Osteoblast (primary cell): ENCODE measurements around the gene RHAG. TPM values are rescaled to one million over a fixed set of nuclear protein-coding genes. Genes with fewer than 3 reads are reported as not detected.

ENCODE experiments used
- DNase-seq: peaks from one replicate; pipeline ENCODE4 v3.0.0; 2011; ENCODE audit warnings: low spot score, mixed read lengths; ENCODE audit not compliant: insufficient read length; ENCODE audit errors: missing footprints
- H2AFZ ChIP-seq: 2 replicates; pipeline ENCODE4 v1.6.0; 2011; ENCODE audit warnings: mild to moderate bottlenecking, low read length
- H3K27ac ChIP-seq: 2 replicates; pipeline ENCODE4 v1.5.1; 2011; ENCODE audit warnings: mild to moderate bottlenecking, low read depth, low read length, moderate library complexity
- H3K27me3 ChIP-seq: 2 replicates; pipeline ENCODE4 v1.6.0; 2012; ENCODE audit warnings: mild to moderate bottlenecking, control low read depth, inconsistent platforms, low read length, moderate library complexity; ENCODE audit not compliant: insufficient read depth
- H3K36me3 ChIP-seq: 2 replicates; pipeline ENCODE4 v1.5.1; 2011; ENCODE audit warnings: mild to moderate bottlenecking, low read length, control low read depth, moderate library complexity; ENCODE audit not compliant: insufficient read depth
- H3K4me1 ChIP-seq: 2 replicates; pipeline ENCODE4 v1.5.1; 2011; ENCODE audit warnings: mild to moderate bottlenecking, low read length, control low read depth, moderate library complexity; ENCODE audit not compliant: insufficient read depth
- H3K4me2 ChIP-seq: 2 replicates; pipeline ENCODE4 v1.6.0; 2011; ENCODE audit warnings: mild to moderate bottlenecking, low read length; ENCODE audit not compliant: insufficient read depth
- H3K4me3 ChIP-seq: fragments of 200-600 bp; sonication (generic); 3 replicates; pipeline ENCODE4 v1.5.1; 2012; ENCODE audit warnings: mild to moderate bottlenecking, low read length, inconsistent platforms; ENCODE audit not compliant: insufficient read depth
- H3K79me2 ChIP-seq: 2 replicates; pipeline ENCODE4 v1.6.0; 2012; ENCODE audit warnings: mild to moderate bottlenecking, low read length, control low read depth, inconsistent platforms; ENCODE audit not compliant: insufficient read depth
- H3K9me3 ChIP-seq: 2 replicates; pipeline ENCODE4 v1.5.1; 2011; ENCODE audit warnings: low read depth, low read length, control low read depth
- H4K20me1 ChIP-seq: 2 replicates; pipeline ENCODE4 v1.6.0; 2012; ENCODE audit warnings: mild to moderate bottlenecking, low read length, control low read depth; ENCODE audit not compliant: insufficient read depth
- CTCF ChIP-seq: IDR thresholded peaks from 2 replicates; pipeline ENCODE4 v1.5.1; 2011; ENCODE audit warnings: mild to moderate bottlenecking, low read depth, low read length, moderate library complexity; ENCODE audit errors: extremely low read depth
- total RNA-seq: library from RNA; depleted of rRNA; stranded (reverse); fragments of >200 nt; gene quantifications from 2 replicates; pipeline ENCODE4 v1.2.3, GENCODE V29; 2012

RHAG gene
- total RNA-seq, 1 donor = not detected

- no peak for TF ChIP-seq CTCF
- Histone ChIP-seq H3K4me1 (no peaks in the 10 kb centered on the region), H3K27me3 (no peaks in the 10 kb centered on the region), H4K20me1 (no peaks in the 10 kb centered on the region), H3K36me3 (no peaks in the 10 kb centered on the region), H3K4me2 (no peak overlapping the region), H3K79me2 (no peaks in the 10 kb centered on the region), H3K4me3 (no peak overlapping the region), H2AFZ (no peak overlapping the region), H3K27ac (no peak overlapping the region), H3K9me3 (no peaks in the 10 kb centered on the region)
- DNase-seq = no peak
These were observed 26.2 kb upstream of the RHAG start for GRCh38 chr6:49662892-49663261.

- DNase-seq = no peak
- Histone ChIP-seq H3K9me3 (no peaks in the 10 kb centered on the region), H4K20me1 (no peaks in the 10 kb centered on the region)
These were observed 25.7 kb upstream of the RHAG start for GRCh38 chr6:49662231-49662891.

GRCh38 chr6:49653942-49654341 lies 17.3 kb upstream of the RHAG start:
- DNase-seq = no peak
- Histone ChIP-seq H2AFZ (no peak overlapping the region), H4K20me1 (no peaks in the 10 kb centered on the region), H3K36me3 (no peaks in the 10 kb centered on the region), H3K9me3 (no peaks in the 10 kb centered on the region), H3K4me2 (no peak overlapping the region), H3K79me2 (no peaks in the 10 kb centered on the region), H3K4me1 (no peaks in the 10 kb centered on the region), H3K27me3 (no peaks in the 10 kb centered on the region), H3K4me3 (no peak overlapping the region), H3K27ac (no peak overlapping the region)
- TF ChIP-seq CTCF = no peak

More at GRCh38 chr6:49662231-49662891, 25.7 kb upstream of the RHAG start:
- no peak overlapping the region for H3K4me2 ChIP-seq
- no peaks in the 10 kb centered on the region for H3K27me3 ChIP-seq
- H3K27ac ChIP-seq = no peak overlapping the region
- no peaks in the 10 kb centered on the region for H3K36me3 ChIP-seq
- TF ChIP-seq CTCF = no peak
- no peaks in the 10 kb centered on the region for H3K4me1 ChIP-seq
- no peak overlapping the region for H2AFZ ChIP-seq
- H3K79me2 ChIP-seq = no peaks in the 10 kb centered on the region
- H3K4me3 ChIP-seq = no peak overlapping the region

- no peaks in the 10 kb centered on the region for H3K79me2 ChIP-seq
- no peak overlapping the region for H3K4me2 ChIP-seq
- H4K20me1 ChIP-seq = no peaks in the 10 kb centered on the region
- H3K36me3 ChIP-seq = no peaks in the 10 kb centered on the region
- no peak overlapping the region for H3K27ac ChIP-seq
- DNase-seq = no peak
- H3K4me1 ChIP-seq = no peaks in the 10 kb centered on the region
- no peaks in the 10 kb centered on the region for H3K27me3 ChIP-seq
- no peak overlapping the region for H2AFZ ChIP-seq
- no peak overlapping the region for H3K4me3 ChIP-seq
- TF ChIP-seq CTCF = no peak
- no peaks in the 10 kb centered on the region for H3K9me3 ChIP-seq
These were observed 16.8 kb upstream of the RHAG start for GRCh38 chr6:49653438-49653837.
